NCI-H510A treated with DMSO at 0.1 percent for 48 hours (cell line): ENCODE measurements around the gene ARHGEF1.

Experiments
- DNase-seq: peaks from one replicate; lab custom pipeline; 2025; lab: John Stamatoyannopoulos, UW

Gene ARHGEF1, protein sequence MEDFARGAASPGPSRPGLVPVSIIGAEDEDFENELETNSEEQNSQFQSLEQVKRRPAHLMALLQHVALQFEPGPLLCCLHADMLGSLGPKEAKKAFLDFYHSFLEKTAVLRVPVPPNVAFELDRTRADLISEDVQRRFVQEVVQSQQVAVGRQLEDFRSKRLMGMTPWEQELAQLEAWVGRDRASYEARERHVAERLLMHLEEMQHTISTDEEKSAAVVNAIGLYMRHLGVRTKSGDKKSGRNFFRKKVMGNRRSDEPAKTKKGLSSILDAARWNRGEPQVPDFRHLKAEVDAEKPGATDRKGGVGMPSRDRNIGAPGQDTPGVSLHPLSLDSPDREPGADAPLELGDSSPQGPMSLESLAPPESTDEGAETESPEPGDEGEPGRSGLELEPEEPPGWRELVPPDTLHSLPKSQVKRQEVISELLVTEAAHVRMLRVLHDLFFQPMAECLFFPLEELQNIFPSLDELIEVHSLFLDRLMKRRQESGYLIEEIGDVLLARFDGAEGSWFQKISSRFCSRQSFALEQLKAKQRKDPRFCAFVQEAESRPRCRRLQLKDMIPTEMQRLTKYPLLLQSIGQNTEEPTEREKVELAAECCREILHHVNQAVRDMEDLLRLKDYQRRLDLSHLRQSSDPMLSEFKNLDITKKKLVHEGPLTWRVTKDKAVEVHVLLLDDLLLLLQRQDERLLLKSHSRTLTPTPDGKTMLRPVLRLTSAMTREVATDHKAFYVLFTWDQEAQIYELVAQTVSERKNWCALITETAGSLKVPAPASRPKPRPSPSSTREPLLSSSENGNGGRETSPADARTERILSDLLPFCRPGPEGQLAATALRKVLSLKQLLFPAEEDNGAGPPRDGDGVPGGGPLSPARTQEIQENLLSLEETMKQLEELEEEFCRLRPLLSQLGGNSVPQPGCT

DNA sequence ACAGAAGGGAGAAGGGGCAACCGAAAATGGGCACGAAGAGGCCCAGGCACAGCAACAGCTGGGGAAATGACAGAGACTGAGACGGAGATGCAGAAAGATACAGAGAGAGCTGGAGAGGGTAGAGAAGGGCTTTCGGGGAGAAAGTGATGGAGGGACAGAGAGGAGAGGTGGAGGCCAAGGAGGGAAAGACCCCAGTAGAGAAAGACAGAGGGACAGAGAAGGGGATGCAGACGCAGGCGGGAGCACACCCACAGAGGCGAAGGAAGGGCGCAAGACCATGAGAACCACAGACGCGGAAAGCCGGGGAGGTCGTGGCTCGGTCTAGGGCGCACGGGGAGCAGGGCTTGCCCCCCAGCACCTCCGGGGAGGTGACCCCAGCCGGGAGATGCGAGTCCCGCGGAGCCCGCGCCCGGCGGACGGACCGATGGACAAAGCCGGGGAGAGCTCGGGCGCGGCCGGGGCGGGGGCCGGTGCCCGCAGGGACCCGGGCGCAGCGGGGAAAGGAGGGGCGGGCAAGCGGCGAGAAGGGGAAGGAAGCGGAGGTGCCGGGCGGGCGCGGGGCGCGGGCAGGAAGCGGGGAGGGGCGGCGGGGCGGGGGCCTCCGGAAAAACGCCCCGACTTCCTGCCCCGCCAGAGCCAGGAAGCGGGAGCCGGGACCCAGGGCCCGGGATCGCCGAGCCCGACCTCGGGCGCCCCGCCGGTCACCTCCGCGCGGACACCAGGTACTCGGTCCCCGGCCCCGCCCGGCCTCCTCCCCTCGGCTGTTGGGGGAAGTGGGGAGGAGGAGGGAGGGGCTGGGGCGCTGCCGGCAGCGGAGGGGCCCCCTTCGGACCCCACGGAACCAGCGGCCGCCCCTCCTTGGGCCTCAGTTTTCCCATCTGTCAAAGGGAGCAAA is at the start of gene ARHGEF1:
ARHGEF1 (plus strand) TSS at position 617 of the 895 bp plus-strand sequence. CDS start 4,899 bp downstream, outside the sequence.
- DNase-seq = peak; percentile 33

DNA sequence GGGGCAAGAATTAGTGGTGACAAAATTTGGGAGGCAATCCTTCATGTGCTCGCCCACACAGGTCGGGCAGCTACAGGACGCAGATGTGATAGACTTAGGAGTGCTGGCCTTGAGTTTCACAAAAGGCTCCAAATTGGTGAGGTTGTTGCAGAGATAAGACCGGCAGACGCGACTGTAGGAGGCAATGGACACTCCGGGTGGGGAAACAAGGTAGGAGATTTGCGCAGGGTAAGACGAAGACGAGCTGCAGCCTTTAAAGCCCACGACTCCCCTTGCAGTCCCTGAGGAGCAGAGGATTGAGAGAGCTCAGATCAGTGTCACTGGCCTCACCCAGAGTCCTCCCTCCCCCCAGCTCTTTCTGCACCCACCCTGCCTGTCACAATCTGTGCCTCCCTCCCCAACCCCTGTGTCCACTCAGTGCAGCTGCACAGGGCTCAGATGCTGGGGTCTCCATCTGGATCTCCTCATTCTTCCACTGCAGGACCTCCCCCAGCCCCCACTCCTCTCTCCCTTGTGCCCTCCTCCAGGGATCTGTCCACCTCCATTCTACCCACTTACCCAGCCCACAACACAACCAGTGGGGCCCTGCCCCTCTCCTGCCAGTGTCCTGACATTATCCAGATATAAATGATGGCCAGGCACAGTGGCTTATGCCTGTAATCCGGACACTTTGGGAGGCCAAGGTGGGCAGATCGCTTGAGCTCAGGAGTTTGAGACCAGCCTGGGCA is 44.8 kb upstream of the ARHGEF1 start:
- DNase-seq = no peak

DNA sequence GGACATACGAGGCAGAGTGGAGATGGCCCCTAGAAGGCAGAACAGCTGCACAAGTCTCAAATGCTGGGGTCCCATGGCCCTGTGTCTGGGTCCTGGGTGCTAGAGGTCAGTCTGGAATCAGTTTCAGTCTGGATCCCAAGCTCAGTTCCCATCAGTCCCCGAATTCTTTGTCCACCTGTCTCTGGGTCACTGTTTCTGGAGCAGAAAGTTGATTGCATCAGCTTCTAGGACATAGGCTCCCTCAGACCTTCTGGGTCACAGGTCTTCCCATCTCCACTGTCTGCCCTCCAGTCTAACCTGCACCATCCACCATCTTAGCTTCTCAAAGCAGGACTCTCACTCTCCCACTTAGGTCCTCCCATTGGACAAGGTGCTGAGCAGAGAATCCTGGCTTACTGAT is 43.8 kb upstream of the ARHGEF1 start:
- no peak for DNase-seq

DNA sequence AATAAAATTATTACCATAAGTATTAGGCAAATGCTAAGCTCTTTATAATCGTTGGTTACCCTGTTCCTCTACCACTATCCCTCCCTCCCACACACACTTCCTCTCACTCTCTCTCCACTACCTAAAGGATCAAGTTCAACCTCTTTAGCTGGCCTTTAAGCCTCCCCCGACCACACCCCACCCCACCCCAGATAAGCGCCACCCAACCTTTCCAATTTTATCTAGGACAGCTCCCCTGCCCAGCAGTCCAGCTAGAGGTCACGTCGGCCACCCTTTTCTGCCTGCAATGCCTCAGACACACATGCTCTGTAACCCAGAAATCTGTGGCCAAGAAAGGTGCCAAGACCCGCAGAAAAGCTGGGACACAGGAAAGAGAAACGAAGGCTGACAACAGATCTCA is 39.6 kb upstream of the ARHGEF1 start:
- no peak for DNase-seq

GRCh38 chr19:41844601-41845000 is 38.4 kb upstream of the ARHGEF1 start, which contains the start of gene LYPD4:
TSS of gene LYPD4 (minus strand) at chr19:41844683. CDS start at chr19:41839285, 5,398 bp downstream.
- DNase-seq = no peak

DNA sequence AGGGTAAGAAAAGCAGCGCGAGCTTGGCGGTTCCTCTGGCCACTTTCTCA is 38.2 kb upstream of the ARHGEF1 start, which contains the start of gene DMRTC2:
DMRTC2 (plus strand) TSS at position 42 of the 50 bp plus-strand sequence. CDS start 2,387 bp downstream, outside the sequence.
- no peak for DNase-seq

DNA sequence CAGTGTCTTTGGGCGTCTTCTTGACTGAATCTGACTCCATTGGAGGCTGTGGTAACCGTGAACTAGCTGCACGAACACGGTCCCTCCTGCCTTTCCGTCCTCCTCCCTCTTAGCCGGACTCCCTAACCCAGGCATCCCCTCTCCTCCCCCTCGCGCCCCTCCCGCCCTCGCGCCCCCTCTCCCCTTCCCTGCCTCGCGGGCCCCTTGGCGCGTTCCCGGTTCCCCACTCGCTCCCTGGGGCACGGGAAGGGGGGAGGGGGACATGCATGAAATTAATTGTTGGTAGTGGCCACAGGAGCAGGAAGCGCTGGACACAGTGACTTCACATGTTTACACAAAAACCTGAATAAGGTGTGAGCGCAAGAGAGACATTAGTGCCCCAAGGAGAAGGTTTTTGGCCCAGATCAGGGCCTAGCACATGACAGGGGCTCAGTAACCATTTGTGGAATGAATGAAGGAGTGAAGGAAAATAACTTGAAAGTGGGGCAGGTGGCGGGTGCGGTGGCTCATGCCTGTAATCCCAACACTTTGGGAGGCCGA is 37.9 kb upstream of the ARHGEF1 start:
- DNase-seq = no peak

DNA sequence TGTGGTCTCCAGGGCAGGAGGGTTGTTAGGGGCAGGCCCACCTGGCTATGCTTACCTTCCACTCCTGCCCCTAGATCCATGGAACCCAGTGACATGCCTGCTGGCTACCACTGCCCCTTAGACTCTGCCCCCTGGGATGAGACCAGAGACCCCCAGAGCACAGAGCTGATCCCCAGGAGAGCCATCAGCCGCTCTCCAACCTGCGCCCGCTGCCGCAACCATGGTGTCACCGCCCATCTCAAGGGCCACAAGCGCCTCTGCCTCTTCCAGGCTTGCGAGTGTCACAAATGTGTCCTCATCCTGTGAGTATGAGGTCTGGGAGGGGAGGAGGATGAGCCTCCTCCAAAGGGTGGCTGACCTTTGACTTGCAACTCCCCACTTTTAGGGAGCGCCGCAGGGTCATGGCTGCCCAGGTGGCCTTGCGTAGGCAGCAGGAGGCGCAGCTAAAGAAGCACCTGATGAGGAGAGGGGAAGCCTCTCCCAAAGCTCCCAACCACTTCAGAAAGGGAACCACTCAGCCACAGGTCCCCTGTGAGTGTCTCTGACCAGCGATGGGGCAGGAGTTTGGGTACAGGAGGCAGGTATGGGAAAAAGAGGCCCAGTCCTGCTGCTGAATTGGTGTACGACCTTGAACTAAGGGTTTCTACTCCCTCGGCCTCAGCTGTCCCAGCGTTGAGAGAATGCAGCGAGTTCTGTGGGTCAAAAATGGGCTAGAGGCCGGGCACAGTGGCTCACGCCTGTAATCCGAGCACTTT is 35.5 kb upstream of the ARHGEF1 start:
- DNase-seq = no peak

- DNase-seq = no peak
Measured at GRCh38 chr19:41848666-41849065, 34.3 kb upstream of the ARHGEF1 start.

- DNase-seq = no peak
Measured at GRCh38 chr19:41849067-41849466, 33.9 kb upstream of the ARHGEF1 start.

GRCh38 chr19:41850381-41850780 is 32.6 kb upstream of the ARHGEF1 start:
- DNase-seq = no peak

DNA sequence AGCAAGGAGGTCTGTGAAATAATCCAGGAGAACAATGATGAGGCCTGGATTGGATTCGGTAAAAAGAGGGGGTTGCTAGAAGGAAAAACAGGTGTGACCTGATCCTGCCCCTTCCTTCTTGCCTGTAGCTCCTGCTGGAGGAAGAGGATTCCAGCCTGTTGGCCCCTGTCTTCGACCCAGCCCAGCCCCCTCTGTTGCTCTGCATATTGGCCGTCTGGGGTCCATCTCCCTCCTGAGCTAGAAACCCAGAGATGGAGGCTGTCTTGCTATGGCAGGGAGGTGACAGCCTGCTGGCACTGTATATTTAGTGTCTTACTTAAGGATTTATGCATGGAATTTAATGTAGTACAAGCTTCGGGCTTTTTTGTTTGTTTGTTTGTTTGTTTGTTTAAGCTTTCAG is 31.5 kb upstream of the ARHGEF1 start:
- DNase-seq = no peak

DNA sequence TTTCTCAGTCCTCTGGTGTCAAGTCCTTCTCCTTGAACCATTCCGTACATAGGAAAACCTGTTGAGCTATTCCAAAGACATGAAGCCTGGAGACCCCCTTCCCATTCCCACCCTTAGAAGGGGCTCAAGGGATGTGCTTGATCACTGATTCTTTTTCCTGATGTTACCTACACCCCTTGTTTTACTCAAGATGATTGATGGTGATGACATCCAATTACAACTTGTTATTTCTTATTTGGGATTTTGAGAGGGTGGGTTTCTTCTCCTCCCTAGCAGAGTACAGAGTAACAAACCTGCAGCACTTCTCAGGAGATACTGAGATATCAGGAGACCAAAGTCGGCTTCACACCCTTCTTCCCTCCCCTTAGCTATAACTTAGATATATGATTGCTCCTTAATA is 29.6 kb upstream of the ARHGEF1 start:
- DNase-seq = no peak

DNA sequence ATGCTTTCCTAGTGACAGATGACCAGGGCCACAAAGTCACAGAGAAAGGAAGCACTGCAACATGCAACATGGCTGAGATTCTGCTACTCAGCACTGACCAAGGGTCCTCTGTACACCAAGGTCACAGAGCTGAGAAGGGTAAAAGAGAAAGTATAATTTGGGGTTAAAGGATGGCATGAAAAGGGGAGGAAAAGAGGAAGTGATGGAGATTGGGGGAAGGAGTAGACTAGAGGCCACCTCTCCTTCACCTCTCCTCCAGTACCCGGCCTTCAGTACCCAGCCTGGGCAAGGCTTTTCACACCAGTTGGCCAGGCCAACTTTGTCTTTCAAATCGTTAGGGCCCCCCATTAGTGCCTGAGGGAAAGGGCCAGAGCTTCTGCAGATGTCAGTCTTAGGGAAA is 29.2 kb upstream of the ARHGEF1 start:
- no peak for DNase-seq

- DNase-seq = no peak
Measured at GRCh38 chr19:41859213-41859617, 23.8 kb upstream of the ARHGEF1 start.

GRCh38 chr19:41859618-41860418 is 23.2 kb upstream of the ARHGEF1 start, which contains the start of gene RPS19:
TSS of gene RPS19 (plus strand) at chr19:41860255. CDS start at chr19:41860775, 520 bp downstream.
- peak; percentile 99 for DNase-seq

- no peak for DNase-seq
Measured at GRCh38 chr19:41860419-41861115, 22.4 kb upstream of the ARHGEF1 start.

GRCh38 chr19:41861116-41861768 is 21.7 kb upstream of the ARHGEF1 start:
- no peak for DNase-seq

DNA sequence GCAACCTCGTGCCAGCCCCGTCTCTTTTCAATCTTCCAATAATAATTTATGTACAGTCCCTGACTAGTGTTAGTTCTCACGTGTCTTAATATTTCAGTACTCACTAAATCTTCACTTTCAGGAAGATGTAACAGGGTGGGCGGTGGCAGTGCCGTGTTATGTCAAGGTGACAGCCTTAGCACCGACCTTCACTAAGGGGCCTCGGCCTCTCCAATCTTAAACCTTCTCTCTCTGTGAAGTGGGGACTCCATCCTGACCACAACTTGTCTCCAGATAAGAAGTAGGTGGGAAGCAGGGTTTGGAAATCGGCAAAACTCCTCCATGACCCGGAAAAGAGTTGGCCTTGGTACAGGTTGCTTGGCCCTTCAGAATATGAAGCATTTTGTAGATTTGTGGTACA is 21.1 kb upstream of the ARHGEF1 start:
- no peak for DNase-seq
